Mononuclear cell (primary cell): Measurements from ENCODE around the gene DRAP1. TPM values are rescaled to one million over a fixed set of nuclear protein-coding genes. Genes with fewer than 3 reads are reported as not detected.

Experiments
- H3K27me3 ChIP-seq: 2 replicates; pipeline ENCODE4 v1.6.0; 2011; ENCODE audit warnings: low read length, control low read depth; ENCODE audit not compliant: insufficient read depth
- H3K4me1 ChIP-seq: 2 replicates; pipeline ENCODE4 v1.5.1; 2011; ENCODE audit warnings: mild to moderate bottlenecking, low read length, control low read depth; ENCODE audit not compliant: insufficient read depth
- H3K4me3 ChIP-seq: 2 replicates; pipeline ENCODE4 v1.5.1; 2011; ENCODE audit warnings: mild to moderate bottlenecking, low read length, moderate library complexity
- H3K9me3 ChIP-seq: 2 replicates; pipeline ENCODE4 v1.5.1; 2011; ENCODE audit warnings: low read depth, mild to moderate bottlenecking, control low read depth, low read length
- total RNA-seq: library from RNA; depleted of rRNA; stranded (reverse); fragments of >200 nt; gene quantifications from one replicate; pipeline ENCODE4 v1.2.3, GENCODE V29; 2012

The DRAP1 gene
- total RNA-seq, 1 donor = 65.6 TPM

GRCh38 chr11:65952052-65952521, 32.9 kb downstream of the DRAP1 start:
- no peak overlapping the region for H3K4me3 ChIP-seq
- H3K27me3 ChIP-seq = no peaks in the 10 kb centered on the region
- H3K4me1 ChIP-seq = peaks cover 8% of the 10 kb centered on the region
- no peaks in the 10 kb centered on the region for H3K9me3 ChIP-seq

- peaks cover 16% of the 10 kb centered on the region for H3K4me1 ChIP-seq
- H3K9me3 ChIP-seq = no peaks in the 10 kb centered on the region
- no peaks in the 10 kb centered on the region for H3K27me3 ChIP-seq
- no peak overlapping the region for H3K4me3 ChIP-seq
Measured at GRCh38 chr11:65953471-65953870, 34.2 kb downstream of the DRAP1 start.

- Histone ChIP-seq H3K4me3 (no peak overlapping the region), H3K9me3 (no peaks in the 10 kb centered on the region), H3K4me1 (peaks cover 16% of the 10 kb centered on the region), H3K27me3 (no peaks in the 10 kb centered on the region)
Measured at GRCh38 chr11:65954771-65955170, 35.5 kb downstream of the DRAP1 start.

GRCh38 chr11:65958291-65958690, 39.1 kb downstream of the DRAP1 start:
- peaks cover 36% of the 10 kb centered on the region for H3K4me1 ChIP-seq
- H3K4me3 ChIP-seq = no peak overlapping the region
- no peaks in the 10 kb centered on the region for H3K27me3 ChIP-seq
- H3K9me3 ChIP-seq = no peaks in the 10 kb centered on the region

- no peaks in the 10 kb centered on the region for H3K9me3 ChIP-seq
- no peak overlapping the region for H3K4me3 ChIP-seq
- H3K27me3 ChIP-seq = no peaks in the 10 kb centered on the region
- H3K4me1 ChIP-seq = peaks cover 42% of the 10 kb centered on the region
Measured at GRCh38 chr11:65958774-65959420, 39.7 kb downstream of the DRAP1 start.

- H3K4me1 ChIP-seq = peaks cover 49% of the 10 kb centered on the region
- H3K4me3 ChIP-seq = peak overlapping the region; percentile 98
- no peaks in the 10 kb centered on the region for H3K27me3 ChIP-seq
- H3K9me3 ChIP-seq = no peaks in the 10 kb centered on the region
Measured at GRCh38 chr11:65960824-65961266, 41.6 kb downstream of the DRAP1 start.

GRCh38 chr11:65961267-65962140, 42.3 kb downstream of the DRAP1 start, which contains the start of gene SART1:
SART1 (plus strand) TSS chr11:65961734; CDS start chr11:65961781, 47 bp downstream.
- H3K4me3 ChIP-seq = peak within 1 kb of the TSS; percentile 98
- no peaks in the 10 kb centered on the region for H3K9me3 ChIP-seq
- peaks cover 47% of the 10 kb centered on the region for H3K4me1 ChIP-seq
- H3K27me3 ChIP-seq = no peaks in the 10 kb centered on the region

- Histone ChIP-seq H3K27me3 (no peaks in the 10 kb centered on the region), H3K4me1 (peaks cover 41% of the 10 kb centered on the region), H3K9me3 (no peaks in the 10 kb centered on the region), H3K4me3 (peak overlapping the region; percentile 98)
Measured at GRCh38 chr11:65962141-65962564, 42.9 kb downstream of the DRAP1 start.

GRCh38 chr11:65964906-65965305, 45.7 kb downstream of the DRAP1 start:
- peaks cover 46% of the 10 kb centered on the region for H3K4me1 ChIP-seq
- H3K4me3 ChIP-seq = no peak overlapping the region
- no peaks in the 10 kb centered on the region for H3K27me3 ChIP-seq
- H3K9me3 ChIP-seq = no peaks in the 10 kb centered on the region

GRCh38 chr11:65965986-65966762, 46.9 kb downstream of the DRAP1 start:
- no peaks in the 10 kb centered on the region for H3K27me3 ChIP-seq
- H3K4me3 ChIP-seq = no peak overlapping the region
- peaks cover 45% of the 10 kb centered on the region for H3K4me1 ChIP-seq
- no peaks in the 10 kb centered on the region for H3K9me3 ChIP-seq

- H3K9me3 ChIP-seq = no peaks in the 10 kb centered on the region
- H3K4me3 ChIP-seq = no peak overlapping the region
- H3K27me3 ChIP-seq = no peaks in the 10 kb centered on the region
- peaks cover 41% of the 10 kb centered on the region for H3K4me1 ChIP-seq
Measured at GRCh38 chr11:65967329-65967934, 48.2 kb downstream of the DRAP1 start.

- no peak overlapping the region for H3K4me3 ChIP-seq
Measured at GRCh38 chr11:65968600-65969482, 49.6 kb downstream of the DRAP1 start.

More at GRCh38 chr11:65968600-65969482, 49.6 kb downstream of the DRAP1 start:
- no peaks in the 10 kb centered on the region for H3K27me3 ChIP-seq
- peaks cover 27% of the 10 kb centered on the region for H3K4me1 ChIP-seq
- H3K9me3 ChIP-seq = no peaks in the 10 kb centered on the region
